Vagina (tissue), 2 donors: ENCODE data around the gene TUBB1.

Experiments used
- POLR2A ChIP-seq, 2 donors: fragments of 450-650 bp; IDR thresholded peaks; one replicate each; pipeline ENCODE4 v1.6.1; 2017; ENCODE audit warnings: antibody characterized with exemption in 2 of 2, mild to moderate bottlenecking in 2 of 2, moderate library complexity in 2 of 2
- TF ChIP-seq, protein P1 (sequence below), 3 experiments: fragments of 450-650 bp in 2 of 3; fragments of 200-600 bp in 1 of 3; sonication (generic) in 1 of 3; IDR thresholded peaks; one replicate each; pipeline ENCODE4 v1.5.1; 2017 to 2019; ENCODE audit warnings: antibody characterized with exemption in 3 of 3, mild to moderate bottlenecking in 2 of 3, moderate library complexity in 2 of 3

DNA sequence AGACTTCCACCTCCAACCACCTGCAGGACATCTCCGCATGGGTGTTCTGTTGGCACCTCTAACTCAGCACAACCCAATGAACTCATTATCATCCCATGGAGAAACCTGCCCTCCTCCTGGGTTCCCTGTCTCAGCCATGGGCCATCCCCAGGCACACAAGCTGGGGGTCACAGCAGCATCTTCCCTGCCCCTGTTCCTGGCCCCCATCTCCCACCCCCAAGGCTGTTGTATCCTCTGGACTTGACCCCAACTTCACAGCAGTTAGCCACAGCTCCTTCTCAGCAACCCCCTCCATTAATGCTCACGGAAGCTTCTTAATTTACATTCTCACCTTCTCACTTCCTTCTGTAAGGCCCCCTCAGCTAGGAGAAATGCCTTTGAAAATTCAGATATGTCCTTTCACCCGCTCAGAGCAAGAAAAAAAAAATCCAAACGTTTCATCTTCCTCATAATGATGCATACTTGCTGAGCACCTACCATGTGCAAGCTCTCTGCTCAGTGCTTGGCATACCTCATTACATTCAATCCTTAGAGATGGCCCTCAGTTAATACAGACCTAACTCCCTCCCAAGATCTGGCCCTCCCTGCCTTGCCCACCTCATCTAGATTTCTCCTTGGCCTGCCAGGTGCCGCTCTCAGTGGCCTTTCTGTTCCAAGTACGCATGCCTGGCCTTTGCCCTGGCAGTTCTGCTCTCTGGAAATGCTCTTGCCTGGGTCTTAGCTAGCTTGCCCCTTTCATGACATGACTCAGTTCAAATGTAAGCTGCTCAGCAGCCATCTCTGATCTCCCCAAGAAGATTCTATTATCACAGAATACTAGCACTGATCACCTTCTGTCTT lies 40.7 kb upstream of the TUBB1 start:
- TF ChIP-seq, protein P1, sequence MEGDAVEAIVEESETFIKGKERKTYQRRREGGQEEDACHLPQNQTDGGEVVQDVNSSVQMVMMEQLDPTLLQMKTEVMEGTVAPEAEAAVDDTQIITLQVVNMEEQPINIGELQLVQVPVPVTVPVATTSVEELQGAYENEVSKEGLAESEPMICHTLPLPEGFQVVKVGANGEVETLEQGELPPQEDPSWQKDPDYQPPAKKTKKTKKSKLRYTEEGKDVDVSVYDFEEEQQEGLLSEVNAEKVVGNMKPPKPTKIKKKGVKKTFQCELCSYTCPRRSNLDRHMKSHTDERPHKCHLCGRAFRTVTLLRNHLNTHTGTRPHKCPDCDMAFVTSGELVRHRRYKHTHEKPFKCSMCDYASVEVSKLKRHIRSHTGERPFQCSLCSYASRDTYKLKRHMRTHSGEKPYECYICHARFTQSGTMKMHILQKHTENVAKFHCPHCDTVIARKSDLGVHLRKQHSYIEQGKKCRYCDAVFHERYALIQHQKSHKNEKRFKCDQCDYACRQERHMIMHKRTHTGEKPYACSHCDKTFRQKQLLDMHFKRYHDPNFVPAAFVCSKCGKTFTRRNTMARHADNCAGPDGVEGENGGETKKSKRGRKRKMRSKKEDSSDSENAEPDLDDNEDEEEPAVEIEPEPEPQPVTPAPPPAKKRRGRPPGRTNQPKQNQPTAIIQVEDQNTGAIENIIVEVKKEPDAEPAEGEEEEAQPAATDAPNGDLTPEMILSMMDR (IDR thresholded peaks at IDR 0.05): no peak
- no peak for TF ChIP-seq POLR2A (IDR thresholded peaks at IDR 0.05)
